GM18511 (cell line): ENCODE measurements around the gene KIAA1671.

Experiments
- ATAC-seq: cut with Tn5 transposase; IDR thresholded peaks from one replicate; pipeline ENCODE4 v1.9.1; 2021; ENCODE audit warnings: mild to moderate bottlenecking, moderate library complexity; ENCODE audit not compliant: unreplicated experiment

Gene KIAA1671

GRCh38 chr22:25134451-25134850 is 181.9 kb downstream of the KIAA1671 start:
- no peak for ATAC-seq

GRCh38 chr22:25136953-25137576 is 184.5 kb downstream of the KIAA1671 start:
- ATAC-seq: no peak

- ATAC-seq: no peak
These were observed 185.3 kb downstream of the KIAA1671 start for GRCh38 chr22:25137577-25138525.

- ATAC-seq: no peak
These were observed 186.5 kb downstream of the KIAA1671 start for GRCh38 chr22:25139062-25139461.

GRCh38 chr22:25142102-25142501 is 189.6 kb downstream of the KIAA1671 start:
- no peak for ATAC-seq

- no peak for ATAC-seq
These were observed 190.9 kb downstream of the KIAA1671 start for GRCh38 chr22:25143156-25144076.

- no peak for ATAC-seq
These were observed 192.0 kb downstream of the KIAA1671 start for GRCh38 chr22:25144522-25144921.

GRCh38 chr22:25146307-25146706 is 193.8 kb downstream of the KIAA1671 start:
- ATAC-seq: no peak

GRCh38 chr22:25146906-25147641 is 194.6 kb downstream of the KIAA1671 start:
- no peak for ATAC-seq

- no peak for ATAC-seq
These were observed 195.1 kb downstream of the KIAA1671 start for GRCh38 chr22:25147642-25147928.

GRCh38 chr22:25148149-25148691 is 195.7 kb downstream of the KIAA1671 start:
- ATAC-seq: no peak

GRCh38 chr22:25149014-25149413 is 196.5 kb downstream of the KIAA1671 start:
- ATAC-seq: no peak

GRCh38 chr22:25153961-25154666 is 201.6 kb downstream of the KIAA1671 start:
- ATAC-seq: no peak

GRCh38 chr22:25154667-25154999 is 202.1 kb downstream of the KIAA1671 start:
- ATAC-seq: no peak

- no peak for ATAC-seq
These were observed 204.2 kb downstream of the KIAA1671 start for GRCh38 chr22:25156736-25157135.

GRCh38 chr22:25159028-25159427 is 206.5 kb downstream of the KIAA1671 start:
- ATAC-seq: no peak

- ATAC-seq: no peak
These were observed 207.8 kb downstream of the KIAA1671 start for GRCh38 chr22:25160120-25160996.

GRCh38 chr22:25161017-25161915 is 208.8 kb downstream of the KIAA1671 start:
- no peak for ATAC-seq
